ENCODE measurements around the gene EFHC1.
"Not testable (repeated sequence)": the region's sequence is repeated elsewhere in the genome, so short reads cannot be mapped to it uniquely, and the experiment has no call there.

EFHC1 gene

DNA sequence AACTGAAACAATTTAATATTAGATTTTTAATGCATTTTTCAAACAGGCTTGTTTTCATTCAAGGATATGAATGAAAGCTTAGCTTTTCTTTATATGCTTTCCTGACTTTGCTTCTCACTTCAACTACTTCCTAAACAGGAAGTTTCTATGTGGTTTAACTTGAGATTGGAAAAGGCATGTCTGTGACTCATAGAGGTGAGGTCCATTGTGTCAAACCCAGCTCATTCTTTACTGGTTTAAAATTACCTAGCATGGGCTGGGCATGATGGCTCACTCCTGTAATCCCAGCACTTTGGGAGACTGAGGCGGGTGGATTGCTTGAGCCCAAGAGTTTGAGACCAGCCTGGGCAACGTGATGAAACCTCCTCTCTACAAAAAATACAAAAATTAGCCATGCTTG, 34.4 kb downstream of the EFHC1 start:
- no peak for DNase-seq

DNA sequence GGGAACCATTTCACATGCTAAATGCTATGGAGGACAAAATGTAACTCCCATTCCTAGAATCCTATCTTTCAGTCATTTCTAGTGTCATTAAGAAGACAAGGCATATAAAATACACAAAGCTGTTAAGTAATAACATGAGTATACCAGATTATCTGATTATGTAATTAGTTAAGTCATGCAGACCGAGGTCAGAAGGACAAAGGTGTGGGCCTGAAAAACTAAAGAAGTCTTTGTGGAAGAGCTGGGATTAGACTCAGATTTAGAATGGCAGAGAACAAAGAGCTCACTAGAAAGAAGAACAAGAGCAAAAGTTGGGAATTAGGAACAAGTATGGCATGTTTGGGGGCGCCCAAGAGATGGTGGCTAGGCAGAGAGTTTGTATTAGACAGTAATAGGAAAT, 37.0 kb downstream of the EFHC1 start:
- no peak for DNase-seq

DNA sequence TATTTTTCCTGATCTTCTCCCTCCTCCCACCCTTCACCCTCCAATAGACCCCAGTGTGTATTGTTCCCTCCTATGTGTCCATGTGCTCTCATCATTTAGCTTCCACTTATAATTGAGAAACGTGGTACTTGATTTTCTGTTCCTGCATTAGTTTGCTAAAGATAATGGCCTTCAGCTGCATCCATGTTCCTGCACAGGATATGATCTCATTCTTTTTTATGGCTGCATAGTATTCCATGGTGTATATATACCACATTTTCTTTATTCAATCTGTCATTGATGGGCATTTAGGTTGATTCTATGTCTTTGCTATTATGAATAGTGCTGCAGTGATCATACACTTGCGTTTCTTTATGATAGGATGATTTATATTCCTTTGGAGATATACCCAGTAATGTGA, 41.1 kb downstream of the EFHC1 start:
- not testable (repeated sequence) for DNase-seq

DNA sequence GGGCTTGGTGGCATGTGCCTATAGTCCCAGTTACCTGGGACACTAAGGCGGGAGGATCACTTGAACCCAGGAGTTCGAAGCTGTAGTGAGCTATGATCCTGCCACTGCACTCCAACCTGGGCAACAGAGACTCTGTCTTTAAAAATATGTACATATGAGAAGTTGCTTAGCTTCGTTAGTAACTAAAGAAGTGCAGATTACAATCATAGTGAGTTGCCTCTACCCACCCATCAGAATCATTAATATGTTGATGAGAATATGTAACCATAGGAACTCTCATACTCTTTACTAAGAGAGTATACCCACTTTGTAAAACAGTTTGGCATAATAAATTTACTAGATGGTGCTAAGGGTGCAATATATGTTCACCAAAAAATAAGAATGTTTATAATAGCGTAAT, 54.0 kb downstream of the EFHC1 start:
- no peak for DNase-seq

DNA sequence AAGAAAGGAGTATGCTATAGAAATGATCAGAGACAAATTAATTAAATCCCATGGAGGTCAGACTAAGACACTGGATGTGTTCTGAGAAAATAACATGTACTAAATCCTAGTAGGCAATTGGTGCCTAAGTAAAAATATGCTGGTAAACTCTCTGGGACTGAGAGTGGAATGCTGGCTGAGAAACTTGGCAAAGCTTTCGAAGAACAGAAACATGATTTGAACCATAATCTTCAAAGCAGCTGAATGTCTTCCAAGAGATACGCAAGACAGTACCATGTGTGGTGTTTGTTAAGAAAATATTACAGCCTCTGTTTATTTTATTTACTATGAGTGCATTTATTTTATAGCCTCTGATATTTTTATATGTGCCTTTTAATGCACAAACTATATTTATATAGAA, 55.2 kb downstream of the EFHC1 start:
- no peak for DNase-seq

DNA sequence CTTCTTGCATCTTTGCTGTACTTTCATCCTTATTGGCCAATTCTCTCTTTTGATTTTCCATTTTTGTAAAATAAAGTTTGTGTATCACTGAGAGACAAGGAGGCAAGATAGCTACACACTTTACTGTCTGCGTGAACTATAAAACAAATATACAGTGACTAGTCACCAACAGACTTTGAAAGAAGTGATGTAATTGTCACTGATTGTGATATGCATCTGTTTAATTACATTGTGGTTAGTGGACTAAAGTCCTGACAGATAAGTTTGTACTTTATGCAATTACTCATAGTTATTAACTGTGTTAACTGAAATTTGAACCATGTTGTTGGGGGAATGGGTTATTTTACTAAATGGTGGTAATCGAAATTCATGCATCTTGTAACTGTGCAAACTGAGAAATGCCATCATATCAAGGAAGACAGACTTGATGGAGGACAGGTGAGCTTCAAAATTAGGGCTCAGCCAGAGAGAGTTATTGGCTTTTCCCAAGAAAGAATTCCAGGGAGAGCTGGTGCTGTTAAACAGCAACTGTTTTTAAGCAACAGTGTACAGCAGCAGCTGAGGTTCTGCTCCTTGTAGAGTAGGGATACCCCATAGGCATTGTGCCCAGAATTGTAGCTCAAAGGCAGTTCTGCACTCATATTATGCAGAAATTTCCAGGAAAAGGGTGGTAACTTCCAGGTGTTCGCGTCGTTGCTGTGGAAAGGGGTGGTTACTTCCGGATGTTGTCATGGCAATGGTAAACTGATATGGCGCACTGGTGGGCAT, 62.9 kb downstream of the EFHC1 start:
- DNase-seq: no peak

DNA sequence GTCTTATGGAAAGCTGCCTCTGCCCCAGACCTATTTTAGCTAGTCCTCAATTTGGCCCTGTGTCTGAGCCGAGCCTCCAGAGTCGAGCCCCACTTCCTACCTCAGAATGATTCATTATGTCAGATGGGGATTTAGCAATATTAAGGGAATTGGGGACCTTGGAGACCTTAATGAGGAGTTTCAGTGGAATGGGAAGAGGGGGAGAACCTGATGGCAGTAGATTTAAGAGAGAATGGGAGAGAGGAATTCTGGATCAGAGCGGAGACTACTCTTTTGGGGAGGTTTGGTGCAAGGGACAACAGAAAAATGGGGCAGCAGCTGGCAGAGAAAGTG, 63.5 kb downstream of the EFHC1 start:
- DNase-seq: no peak

DNA sequence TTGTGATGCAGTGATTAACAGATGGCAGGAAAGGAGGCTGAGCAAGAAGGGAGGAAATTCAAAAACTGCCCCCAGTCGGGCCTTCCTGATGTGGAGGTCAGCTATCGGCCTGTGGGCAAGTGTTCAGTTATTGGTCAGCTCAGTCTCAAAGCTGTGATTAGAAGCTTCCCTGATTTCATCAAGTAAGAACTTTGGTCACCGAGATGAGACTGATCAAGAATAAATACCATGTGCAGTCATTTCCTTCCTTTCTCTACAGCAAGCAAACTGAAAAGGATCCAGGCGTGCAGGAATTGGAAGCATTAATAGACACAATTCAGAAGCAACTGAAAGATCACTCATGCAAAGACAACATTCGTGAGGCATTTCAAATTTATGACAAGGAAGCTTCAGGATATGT, 69.7 kb downstream of the EFHC1 start:
- DNase-seq: no peak

DNA sequence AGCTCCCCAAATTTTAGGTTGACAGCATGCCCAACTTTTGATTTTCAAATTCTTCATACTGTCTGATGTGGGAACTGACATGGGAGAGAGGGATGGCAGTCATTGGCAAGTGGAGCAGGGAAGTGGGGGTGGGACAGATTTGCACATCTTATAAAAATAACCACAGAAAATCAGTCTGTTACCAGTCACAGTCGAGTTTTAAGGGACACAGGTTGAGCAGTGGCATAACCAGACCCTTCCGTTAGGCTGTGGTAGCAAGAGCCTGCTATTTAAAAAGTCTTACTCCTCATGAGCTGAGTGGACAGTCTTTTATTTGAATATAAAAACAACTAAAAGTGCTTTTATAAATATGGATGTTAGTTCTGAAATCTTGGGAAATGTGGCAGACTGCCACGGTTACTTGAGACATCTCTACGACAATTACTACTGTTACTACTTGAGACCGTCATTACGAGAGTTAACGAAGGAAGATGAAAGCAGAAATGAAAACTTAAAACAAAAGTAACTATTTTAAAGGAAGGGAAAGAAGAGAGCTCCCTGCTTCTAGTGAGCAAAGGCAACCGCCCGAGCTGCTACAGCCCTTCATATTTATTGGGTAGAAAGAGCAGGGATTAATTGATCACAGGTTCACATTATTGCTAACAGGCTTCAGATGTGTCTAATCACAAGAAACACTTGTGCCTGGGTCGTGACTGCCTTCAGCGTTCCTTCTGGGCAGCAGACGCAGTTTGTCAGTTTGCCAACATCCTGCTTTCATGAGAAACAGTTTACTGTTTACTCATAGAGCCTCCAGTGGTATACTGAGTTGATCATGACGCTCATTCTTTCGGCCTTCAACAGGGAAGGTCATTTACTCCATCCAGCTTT, 71.3 kb downstream of the EFHC1 start:
- DNase-seq: no peak

DNA sequence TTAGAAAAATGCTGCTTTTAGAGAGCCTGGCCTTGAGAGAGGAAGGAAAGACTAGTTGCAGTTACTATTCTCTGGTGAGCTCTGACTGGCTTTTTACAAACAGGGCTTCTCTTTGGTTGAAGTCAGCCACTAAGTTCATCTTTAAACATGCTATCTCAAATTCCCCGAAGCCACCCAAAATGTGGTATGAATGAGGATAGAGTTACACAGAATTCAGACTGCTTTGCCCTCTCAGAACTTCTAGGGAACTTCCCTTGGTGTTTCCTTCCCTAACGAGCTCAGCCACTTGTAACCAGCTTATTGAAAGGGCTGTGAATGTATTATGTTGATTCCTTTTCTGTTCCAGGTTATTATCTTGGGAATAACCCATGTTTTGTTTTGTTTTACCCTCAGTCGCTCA, 73.5 kb downstream of the EFHC1 start:
- no peak for DNase-seq

DNA sequence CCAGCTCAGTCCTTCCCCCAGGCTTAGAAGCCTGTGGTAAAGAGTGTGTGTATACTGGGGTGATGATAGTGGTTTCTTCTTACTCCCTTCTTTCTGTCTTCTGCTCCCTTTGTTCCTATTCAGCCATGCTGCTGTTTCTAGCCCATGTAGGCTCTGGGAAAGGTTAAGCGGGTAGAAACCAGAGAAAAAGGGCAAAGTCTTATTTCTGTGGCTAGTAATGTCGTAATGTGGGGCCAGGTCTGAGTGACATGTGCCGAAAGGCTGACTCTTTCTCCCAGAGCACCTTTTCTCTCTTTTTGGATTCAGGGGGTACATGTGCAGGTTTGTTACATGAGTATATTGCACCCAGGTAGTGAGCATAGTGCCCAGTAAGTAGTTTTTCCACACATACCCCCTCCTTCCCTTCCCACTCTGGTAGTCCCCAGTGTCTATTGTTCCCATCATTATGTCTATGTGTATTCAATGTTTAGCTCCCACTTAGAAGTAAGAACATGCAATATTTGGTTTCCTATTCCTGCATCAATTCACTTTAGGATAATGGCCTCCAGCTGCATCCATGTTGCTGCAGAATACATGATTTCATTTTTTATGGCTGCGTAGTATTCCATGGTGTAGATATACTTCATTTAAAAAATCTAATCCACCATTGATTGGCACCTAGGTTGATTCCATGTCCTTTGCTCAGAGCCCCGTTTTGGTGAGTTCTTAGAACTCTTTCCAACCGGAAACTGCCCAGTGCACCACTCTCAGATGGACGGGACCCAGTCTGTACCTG, 74.3 kb downstream of the EFHC1 start:
- DNase-seq: no peak

DNA sequence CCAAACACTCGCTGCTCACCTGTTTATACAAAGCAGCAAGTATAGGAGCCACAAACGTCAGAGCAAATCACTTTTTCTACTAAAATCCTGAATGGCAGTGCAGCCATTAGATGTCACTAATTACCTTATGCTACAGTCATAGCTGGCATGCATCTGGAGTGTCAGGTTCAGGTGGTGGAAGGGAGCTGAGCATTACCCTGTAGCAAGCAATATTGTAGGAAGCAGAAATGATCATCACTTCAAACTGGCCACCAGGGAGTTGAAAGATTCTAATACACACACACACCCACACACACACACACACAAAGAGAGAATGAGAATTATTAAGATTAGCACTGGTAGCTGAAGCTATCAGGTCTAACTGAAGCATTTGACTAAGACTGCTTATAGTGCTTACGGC, 75.8 kb downstream of the EFHC1 start:
- no peak for DNase-seq

DNA sequence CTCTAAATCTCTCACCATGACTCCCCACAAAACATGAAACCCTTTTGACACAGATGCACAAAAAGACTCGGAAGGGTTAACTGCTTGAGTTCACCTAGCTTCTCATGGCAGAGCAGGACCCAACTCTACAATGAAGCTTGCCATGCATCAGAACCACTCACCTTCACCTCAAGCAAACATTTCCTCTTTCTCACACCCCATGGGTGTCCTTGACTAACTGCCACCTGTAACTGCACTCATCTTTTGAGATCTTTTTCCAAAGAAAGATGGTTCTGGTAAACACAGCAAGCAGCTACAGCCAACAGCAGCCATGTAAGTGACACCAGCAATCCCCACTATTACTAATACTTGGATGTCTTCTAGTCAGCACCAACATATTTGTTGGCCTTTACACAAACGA, 76.5 kb downstream of the EFHC1 start:
- no peak for DNase-seq

DNA sequence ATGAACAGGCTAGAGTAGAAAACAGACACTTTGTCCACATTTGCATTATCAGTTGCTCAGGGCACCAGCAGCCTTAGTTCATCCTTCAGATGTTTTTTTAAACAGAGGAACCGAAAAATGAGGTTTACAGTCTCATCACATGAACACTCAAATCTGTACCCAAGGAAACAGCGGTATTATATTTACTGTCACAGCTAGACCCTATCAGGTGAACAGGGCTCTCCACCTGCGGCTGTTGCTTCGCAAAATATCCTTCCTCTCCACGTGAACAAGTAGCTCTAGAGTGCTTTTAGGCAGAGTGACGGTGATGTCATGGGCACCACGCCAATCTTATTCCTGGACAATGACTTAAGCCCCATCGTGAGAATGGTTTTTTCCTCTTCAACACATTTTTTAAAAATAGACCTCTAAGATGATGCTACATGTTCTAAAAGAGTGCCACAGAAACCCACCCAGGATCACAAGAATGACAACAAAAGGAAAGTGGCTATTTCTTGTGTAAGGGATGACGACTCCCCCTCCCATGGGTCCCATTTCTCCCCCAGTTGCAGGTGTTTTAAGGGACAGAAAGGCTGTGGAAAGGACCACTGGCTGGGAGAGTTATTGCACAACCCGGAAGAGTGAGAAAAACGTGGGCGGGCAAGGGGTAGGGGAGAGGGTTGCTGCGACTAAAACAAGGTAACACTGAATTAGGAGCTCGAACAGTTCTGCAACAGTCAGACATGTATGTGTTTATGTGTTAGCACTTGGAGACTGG, 77.7 kb downstream of the EFHC1 start:
- no peak for DNase-seq

DNA sequence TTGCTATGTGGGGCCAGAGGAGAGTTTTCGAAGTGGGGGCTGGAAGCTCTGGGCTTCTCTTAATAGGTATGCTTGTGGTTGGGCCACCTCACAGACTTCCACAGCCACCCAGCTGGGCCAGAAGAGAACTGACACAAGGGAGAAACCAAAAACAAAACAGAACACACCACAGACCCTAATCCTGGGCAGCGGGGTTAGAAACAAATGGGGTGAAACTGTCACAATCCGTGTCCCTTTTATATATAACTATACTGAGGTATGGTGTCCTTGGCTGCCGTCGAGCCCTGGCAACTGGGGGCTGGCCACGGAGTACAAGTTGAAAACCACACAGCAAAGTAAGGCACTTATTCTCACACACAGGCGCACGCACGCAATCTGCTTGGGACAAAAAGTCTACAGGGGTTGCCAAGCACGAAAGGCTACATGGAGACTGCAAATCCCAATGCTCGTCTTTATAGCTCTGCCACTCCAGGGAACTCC, 78.4 kb downstream of the EFHC1 start:
- DNase-seq: no peak

DNA sequence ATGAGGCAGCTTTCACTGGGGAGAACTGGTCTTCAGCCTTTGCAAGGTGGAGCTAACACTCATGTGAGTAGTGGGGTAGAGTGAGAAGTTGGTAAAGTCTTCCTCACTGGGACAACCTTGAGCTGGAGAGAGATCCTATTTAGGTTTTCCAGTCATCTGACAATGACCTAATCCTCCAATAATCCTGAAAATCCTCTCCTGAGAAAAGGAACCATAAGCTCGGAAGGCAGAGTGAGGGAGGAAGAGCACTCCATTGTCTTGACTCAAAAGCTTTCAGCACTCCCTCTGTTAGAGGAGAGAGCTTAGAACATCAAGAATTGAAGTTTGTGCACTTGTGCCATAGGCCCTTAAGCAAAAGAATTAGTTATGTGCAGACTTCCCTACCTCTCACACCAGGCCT, 78.9 kb downstream of the EFHC1 start:
- no peak for DNase-seq

DNA sequence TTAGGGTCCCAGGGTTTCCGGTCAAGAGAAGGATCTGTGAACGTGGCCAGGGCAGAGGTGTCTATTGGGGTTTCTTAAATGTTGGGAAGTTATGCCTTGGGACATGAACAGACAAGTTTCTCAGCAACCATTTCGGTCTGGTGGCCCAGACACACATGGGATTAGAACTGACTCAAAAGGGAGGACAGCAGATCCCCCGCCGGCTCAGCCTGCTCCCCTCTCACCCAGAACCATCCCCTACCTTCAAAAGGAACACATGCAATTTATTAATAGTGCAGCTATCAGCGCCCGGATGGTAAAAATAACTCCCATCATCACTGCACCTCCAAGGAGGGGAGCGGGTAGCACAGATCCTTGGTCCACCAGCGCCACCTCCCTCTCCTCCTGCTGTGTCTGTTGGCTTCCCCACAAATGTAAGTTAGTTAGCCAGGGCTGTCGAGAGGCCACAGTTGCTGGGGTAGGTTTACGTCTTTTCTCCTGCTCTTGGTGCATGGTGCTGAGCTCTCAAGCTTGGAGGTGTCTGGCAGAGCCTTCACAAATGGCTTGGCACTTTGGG, 79.6 kb downstream of the EFHC1 start:
- DNase-seq: no peak

DNA sequence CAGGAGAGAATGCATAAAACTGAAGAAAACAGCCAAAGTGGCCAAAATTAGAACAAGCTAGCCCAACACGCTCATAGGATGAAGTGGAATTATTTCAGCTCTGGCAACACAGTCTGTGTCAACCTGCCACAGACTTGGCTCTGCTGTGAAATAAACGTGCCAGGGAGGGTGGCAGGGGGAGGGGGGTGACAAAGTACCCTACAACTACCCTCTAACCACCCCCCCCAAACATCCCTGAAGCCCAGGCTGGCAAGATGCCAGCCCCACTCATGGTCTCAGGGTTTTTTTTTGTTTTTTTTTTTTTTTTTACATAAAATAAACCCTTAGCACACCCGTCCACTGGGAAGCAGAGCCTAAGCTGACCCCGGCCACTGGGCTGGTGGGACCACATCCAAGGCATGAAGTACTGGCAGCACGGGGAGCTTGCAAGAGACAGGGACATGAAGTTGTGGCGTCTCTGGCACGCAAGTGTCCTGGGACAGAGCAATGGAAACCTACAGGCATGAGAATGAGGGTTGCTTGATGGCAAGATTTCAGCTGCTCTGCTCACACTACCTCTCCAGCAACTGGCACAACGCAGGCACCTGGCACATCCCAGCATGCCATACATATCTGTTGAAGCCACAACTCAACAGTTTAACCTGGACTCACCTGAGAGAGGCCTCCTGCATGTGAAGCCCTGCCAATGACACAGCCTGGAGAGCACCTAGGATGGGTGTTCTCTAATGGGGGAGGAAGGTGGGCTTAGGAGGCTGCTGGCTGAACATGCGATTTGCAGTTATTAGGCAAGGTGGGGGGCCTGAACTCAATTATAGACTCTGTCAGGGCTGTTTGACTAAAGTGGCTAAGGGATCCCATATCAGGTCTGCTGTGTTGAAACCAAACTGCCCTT, 80.3 kb downstream of the EFHC1 start:
- DNase-seq: no peak

DNA sequence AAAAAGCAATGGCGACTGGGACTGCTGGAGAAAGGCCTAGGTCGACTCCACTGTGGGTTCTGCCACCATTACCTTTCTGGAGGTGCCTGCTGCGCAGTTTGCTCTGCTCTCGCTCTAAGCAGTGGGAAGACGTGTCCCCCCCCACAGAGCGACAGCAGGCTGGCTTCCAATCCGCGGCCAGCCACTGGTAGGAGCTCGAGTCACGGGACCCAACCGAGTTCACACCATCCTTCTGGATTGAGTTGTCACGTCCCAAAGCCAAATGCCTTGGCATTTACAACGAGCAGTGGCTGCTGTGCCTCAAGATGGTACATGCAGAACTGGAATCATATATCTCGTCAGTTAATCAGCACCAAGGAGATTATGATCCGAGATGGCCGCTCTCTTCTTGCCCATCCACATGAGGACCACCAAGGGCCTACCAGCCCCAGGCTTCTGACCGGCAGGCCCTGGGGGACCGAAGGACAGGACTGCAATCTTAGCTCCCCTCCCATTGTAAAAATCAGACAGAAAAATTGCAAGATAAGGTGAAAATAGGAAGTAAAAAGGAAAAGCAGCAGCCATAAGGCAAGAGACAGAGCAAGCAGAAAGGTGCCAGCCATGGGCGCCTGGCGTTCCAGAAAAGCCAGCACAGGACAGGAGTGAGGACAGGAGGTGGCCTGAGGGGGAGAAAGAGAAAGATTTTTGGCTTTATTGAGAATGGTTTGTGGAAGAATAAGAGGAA, 82.3 kb downstream of the EFHC1 start:
- no peak for DNase-seq

DNA sequence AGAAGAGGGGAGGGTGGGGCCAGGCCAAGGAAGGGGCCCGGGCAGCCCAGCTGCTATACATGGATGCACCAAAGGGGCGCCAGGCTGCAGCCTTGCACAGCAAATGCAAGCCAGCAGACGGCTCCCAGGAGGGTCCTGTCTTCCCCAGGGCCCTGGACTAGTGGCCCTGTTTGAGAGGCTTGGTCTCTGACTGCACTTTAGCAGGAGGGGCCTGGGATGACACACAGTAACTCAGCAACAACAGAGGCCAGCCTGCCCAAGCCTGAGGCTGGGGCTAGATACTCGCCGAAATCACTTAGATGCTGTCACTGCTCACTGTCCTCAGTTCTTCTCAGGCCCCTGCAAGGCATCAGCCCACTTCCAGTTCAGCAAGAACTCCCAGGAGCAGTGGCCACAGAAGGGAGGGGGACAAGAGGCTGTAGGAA, 83.2 kb downstream of the EFHC1 start:
- no peak for DNase-seq

Data from effector CD8-positive, alpha-beta T cell (primary cell).